Stimulated activated effector memory CD8-positive, alpha-beta T cell treated with anti-CD3 and anti-CD28 coated beads, Interleukin-12 subunit alpha, Interleukin-12 subunit beta, amount 100 ng/mL, for 72 hours (primary cell): ENCODE data around the gene STAT2.
A peak's percentile ranks its signal among the peaks of the same experiment; 100 is the strongest.

Experiments used
- ATAC-seq: fragments of 150-1000 bp; cut with Tn5 transposase; 2 replicates; pipeline ENCODE4 v1.10.0; 2021
- DNase-seq, 2 donors: peaks; one replicate each; pipeline ENCODE4 v3.0.0; 2021 to 2022; ENCODE audit warnings: low spot score in 2 of 2
- H3K27ac Mint-ChIP-seq: one replicate; pipeline ENCODE4 v1.8.0; 2022; ENCODE audit warnings: mild to moderate bottlenecking, mixed read lengths
- H3K36me3 Mint-ChIP-seq: one replicate; pipeline ENCODE4 v1.8.0; 2022; ENCODE audit warnings: mild to moderate bottlenecking, mixed read lengths
- H3K4me1 Mint-ChIP-seq: one replicate; pipeline ENCODE4 v1.8.0; 2022; ENCODE audit warnings: mixed read lengths
- H3K4me3 Mint-ChIP-seq: one replicate; pipeline ENCODE4 v1.8.0; 2022; ENCODE audit warnings: mild to moderate bottlenecking, mixed read lengths
- H3K9me3 Mint-ChIP-seq: one replicate; pipeline ENCODE4 v1.8.0; 2022; ENCODE audit warnings: mixed read lengths

STAT2 gene

GRCh38 chr12:56321027-56321426, 38.9 kb downstream of the STAT2 start:
- no peak overlapping the region for H3K4me3 Mint-ChIP-seq
- H3K36me3 Mint-ChIP-seq: peaks cover 37% of the 10 kb centered on the region
- H3K9me3 Mint-ChIP-seq: no peaks in the 10 kb centered on the region
- H3K27ac Mint-ChIP-seq: no peak overlapping the region
- DNase-seq: no peak
- peaks cover under 1% of the 10 kb centered on the region for H3K4me1 Mint-ChIP-seq
- peak; percentile 29 for ATAC-seq

GRCh38 chr12:56317675-56318074, 42.2 kb downstream of the STAT2 start:
- Mint-ChIP-seq H3K27ac (no peak overlapping the region), H3K36me3 (peaks cover 59% of the 10 kb centered on the region), H3K4me3 (no peak overlapping the region), H3K9me3 (no peaks in the 10 kb centered on the region), H3K4me1 (peaks cover 17% of the 10 kb centered on the region)
- DNase-seq (no peak), ATAC-seq (no peak)

- Mint-ChIP-seq H3K4me3 (peak within 1 kb of the TSS; percentile 98), H3K4me1 (peaks cover 17% of the 10 kb centered on the region), H3K9me3 (no peaks in the 10 kb centered on the region), H3K36me3 (peaks cover 58% of the 10 kb centered on the region), H3K27ac (peak within 1 kb of the TSS; percentile 99)
- DNase-seq: peak; percentile 78 to 98
- peak; percentile 95 for ATAC-seq
Measured at GRCh38 chr12:56315622-56316473, 44.1 kb downstream of the STAT2 start, which contains the start of gene CNPY2. Gene CNPY2, minus strand, starts transcription at chr12:56315988. Its CDS starts 771 bp downstream, at chr12:56315217.

- peaks cover 17% of the 10 kb centered on the region for H3K4me1 Mint-ChIP-seq
- H3K9me3 Mint-ChIP-seq: no peaks in the 10 kb centered on the region
- peak overlapping the region; percentile 99 for H3K27ac Mint-ChIP-seq
- H3K4me3 Mint-ChIP-seq: peak overlapping the region; percentile 98
- H3K36me3 Mint-ChIP-seq: peaks cover 58% of the 10 kb centered on the region
- ATAC-seq (peak; percentile 0), DNase-seq (no peak)
Measured at GRCh38 chr12:56315249-56315621, 44.7 kb downstream of the STAT2 start.

GRCh38 chr12:56311003-56311402, 48.9 kb downstream of the STAT2 start:
- no peaks in the 10 kb centered on the region for H3K9me3 Mint-ChIP-seq
- peaks cover 98% of the 10 kb centered on the region for H3K36me3 Mint-ChIP-seq
- DNase-seq (no peak), ATAC-seq (no peak)
- H3K4me3 Mint-ChIP-seq: no peak overlapping the region
- peaks cover 16% of the 10 kb centered on the region for H3K4me1 Mint-ChIP-seq
- peak overlapping the region; percentile 80 for H3K27ac Mint-ChIP-seq

GRCh38 chr12:56308714-56309113, 51.2 kb downstream of the STAT2 start:
- no peaks in the 10 kb centered on the region for H3K9me3 Mint-ChIP-seq

GRCh38 chr12:56307221-56307965, 52.5 kb downstream of the STAT2 start:
- no peaks in the 10 kb centered on the region for H3K9me3 Mint-ChIP-seq
- ATAC-seq (no peak), DNase-seq (no peak)
- no peak overlapping the region for H3K4me3 Mint-ChIP-seq
- peaks cover 95% of the 10 kb centered on the region for H3K36me3 Mint-ChIP-seq
- H3K4me1 Mint-ChIP-seq: peaks cover under 1% of the 10 kb centered on the region
- H3K27ac Mint-ChIP-seq: no peak overlapping the region

More at GRCh38 chr12:56308714-56309113, 51.2 kb downstream of the STAT2 start:
- ATAC-seq (no peak), DNase-seq (no peak)
- no peaks in the 10 kb centered on the region for H3K4me1 Mint-ChIP-seq
- H3K27ac Mint-ChIP-seq: no peak overlapping the region
- H3K36me3 Mint-ChIP-seq: peaks cover 97% of the 10 kb centered on the region
- no peak overlapping the region for H3K4me3 Mint-ChIP-seq

GRCh38 chr12:56304872-56305590, 54.9 kb downstream of the STAT2 start:
- Mint-ChIP-seq H3K9me3 (no peaks in the 10 kb centered on the region), H3K27ac (peak overlapping the region; percentile 16), H3K4me3 (no peak overlapping the region), H3K4me1 (peaks cover 20% of the 10 kb centered on the region), H3K36me3 (peaks cover 79% of the 10 kb centered on the region)
- no peak for ATAC-seq
- DNase-seq: no peak

GRCh38 chr12:56304276-56304675, 55.6 kb downstream of the STAT2 start:
- H3K36me3 Mint-ChIP-seq: peaks cover 77% of the 10 kb centered on the region
- peaks cover 25% of the 10 kb centered on the region for H3K4me1 Mint-ChIP-seq
- H3K4me3 Mint-ChIP-seq: no peak overlapping the region
- DNase-seq (no peak), ATAC-seq (no peak)
- H3K9me3 Mint-ChIP-seq: no peaks in the 10 kb centered on the region
- H3K27ac Mint-ChIP-seq: no peak overlapping the region

GRCh38 chr12:56300644-56301464, 59.1 kb downstream of the STAT2 start:
- Mint-ChIP-seq H3K36me3 (peaks cover 77% of the 10 kb centered on the region), H3K4me3 (peak overlapping the region; percentile 95)
- no peak for DNase-seq

GRCh38 chr12:56299853-56300643, 59.9 kb downstream of the STAT2 start, which contains the start of gene CS:
Gene CS, minus strand, starts transcription at chr12:56300330. Its CDS starts 129 bp downstream, at chr12:56300201.
- peaks cover 77% of the 10 kb centered on the region for H3K36me3 Mint-ChIP-seq
- H3K9me3 Mint-ChIP-seq: no peaks in the 10 kb centered on the region
- peaks cover 55% of the 10 kb centered on the region for H3K4me1 Mint-ChIP-seq
- peak within 1 kb of the TSS; percentile 93 for H3K27ac Mint-ChIP-seq
- peak; percentile 90 to 98 for DNase-seq
- peak; percentile 97 for ATAC-seq
- peak within 1 kb of the TSS; percentile 95 for H3K4me3 Mint-ChIP-seq

More at GRCh38 chr12:56300644-56301464, 59.1 kb downstream of the STAT2 start:
- H3K27ac Mint-ChIP-seq: peak overlapping the region; percentile 93
- H3K4me1 Mint-ChIP-seq: peaks cover 55% of the 10 kb centered on the region
- no peaks in the 10 kb centered on the region for H3K9me3 Mint-ChIP-seq
- ATAC-seq: no peak

- no peaks in the 10 kb centered on the region for H3K9me3 Mint-ChIP-seq
- no peak for DNase-seq
- peaks cover 77% of the 10 kb centered on the region for H3K36me3 Mint-ChIP-seq
- ATAC-seq: peak; percentile 4
- peaks cover 55% of the 10 kb centered on the region for H3K4me1 Mint-ChIP-seq
- H3K4me3 Mint-ChIP-seq: peak overlapping the region; percentile 95
- peak overlapping the region; percentile 93 for H3K27ac Mint-ChIP-seq
Measured at GRCh38 chr12:56299308-56299852, 60.5 kb downstream of the STAT2 start.

GRCh38 chr12:56298828-56299227, 61.1 kb downstream of the STAT2 start:
- peak overlapping the region; percentile 95 for H3K4me3 Mint-ChIP-seq
- peaks cover 55% of the 10 kb centered on the region for H3K4me1 Mint-ChIP-seq
- ATAC-seq (no peak), DNase-seq (no peak)
- peaks cover 77% of the 10 kb centered on the region for H3K36me3 Mint-ChIP-seq
- peak overlapping the region; percentile 93 for H3K27ac Mint-ChIP-seq
- no peaks in the 10 kb centered on the region for H3K9me3 Mint-ChIP-seq
